K562 (cell line): ENCODE results near the gene PSAP. TPM values are rescaled to one million over a fixed set of nuclear protein-coding genes. Genes with fewer than 3 reads are reported as not detected.

Experiments used
- DLX4 ChIP-seq: fragments of 250-450 bp; sonication (Bioruptor Pico); IDR thresholded peaks from 2 replicates; pipeline ENCODE4 v1.6.1; 2021; ENCODE audit warnings: mild to moderate bottlenecking
- ESRRB ChIP-seq: fragments of 250-450 bp; sonication (Bioruptor Pico); IDR thresholded peaks from 2 replicates; pipeline ENCODE4 v1.5.0; 2020; ENCODE audit warnings: mild to moderate bottlenecking, moderate library complexity, borderline replicate concordance
- HCFC1 ChIP-seq: IDR thresholded peaks from 2 replicates; pipeline ENCODE4 v1.6.1; 2012; ENCODE audit warnings: low read depth, low read length, improper control_type of control experiment
- HNRNPUL1 ChIP-seq: fragments of 200-400 bp; formaldehyde crosslinking; IDR thresholded peaks from 2 replicates; pipeline ENCODE4 v1.6.1; 2017; ENCODE audit warnings: low read length
- IFI16 ChIP-seq: fragments of 250-450 bp; sonication (Bioruptor Pico); IDR thresholded peaks from 2 replicates; pipeline ENCODE4 v2.1.2; 2022; ENCODE audit warnings: mild to moderate bottlenecking, inconsistent platforms
- MBD2 ChIP-seq: sonication (generic); IDR thresholded peaks from 2 replicates; pipeline ENCODE4 v1.6.1; 2016; ENCODE audit warnings: low read depth, borderline replicate concordance
- MYNN ChIP-seq, 2 experiments: sonication (generic); formaldehyde crosslinking in 1 of 2; IDR thresholded peaks; 2 replicates each; pipeline versions ENCODE4 v1.5.0 to v1.6.1; 2016 to 2020; ENCODE audit warnings: antibody characterized with exemption in 1 of 2, missing genetic modification reagents in 1 of 2
- NBN ChIP-seq: fragments of 450-650 bp; IDR thresholded peaks from 2 replicates; pipeline ENCODE4 v1.6.1; 2016; ENCODE audit warnings: low read depth, mild to moderate bottlenecking
- NR4A1 ChIP-seq, 2 experiments: fragments of 250-450 bp in 1 of 2; fragments of 450-650 bp in 1 of 2; sonication (Bioruptor Pico) in 1 of 2; IDR thresholded peaks; 2 replicates each; pipeline versions ENCODE4 v1.4.0 to v1.6.1; 2016 to 2020; ENCODE audit warnings: mild to moderate bottlenecking in 2 of 2, missing compliant biosample characterization in 1 of 2, missing genetic modification characterization in 1 of 2, moderate library complexity in 1 of 2
- POLR2B ChIP-seq: fragments of 450-650 bp; IDR thresholded peaks from 2 replicates; pipeline ENCODE4 v1.6.1; 2018; ENCODE audit warnings: low read depth; ENCODE audit not compliant: partially characterized antibody
- POLR2G ChIP-seq: fragments of 200-400 bp; formaldehyde crosslinking; IDR thresholded peaks from 2 replicates; pipeline ENCODE4 v1.6.1; 2017; ENCODE audit warnings: low read depth, mild to moderate bottlenecking, antibody characterized with exemption, low read length, moderate library complexity
- RAD21 ChIP-seq, 2 experiments: fragments of 250-450 bp in 1 of 2; fragments of 450-650 bp in 1 of 2; sonication (Bioruptor Pico) in 1 of 2; formaldehyde crosslinking in 1 of 2; IDR thresholded peaks in 1 of 2; conservative IDR thresholded peaks in 1 of 2; 2 replicates each; pipeline versions ENCODE4 v1.4.0 to v1.8.0; 2020 to 2022; ENCODE audit warnings: mild to moderate bottlenecking in 2 of 2, moderate library complexity in 1 of 2
- RB1 ChIP-seq: fragments of 450-650 bp; IDR thresholded peaks from 2 replicates; pipeline ENCODE4 v1.6.1; 2017; ENCODE audit warnings: low read depth, mild to moderate bottlenecking
- RBM17 ChIP-seq: fragments of 200-400 bp; formaldehyde crosslinking; IDR thresholded peaks from 2 replicates; pipeline ENCODE4 v1.6.1; 2017; ENCODE audit warnings: low read depth, mild to moderate bottlenecking, low read length, borderline replicate concordance
- RBM34 ChIP-seq: fragments of 200-400 bp; formaldehyde crosslinking; IDR thresholded peaks from 2 replicates; pipeline ENCODE4 v1.6.1; 2018; ENCODE audit warnings: low read length, borderline replicate concordance; ENCODE audit not compliant: insufficient read depth
- RHOXF2B ChIP-seq: fragments of 250-450 bp; sonication (Bioruptor Pico); conservative IDR thresholded peaks from 2 replicates; pipeline ENCODE4 v1.5.1; 2021
- ZBTB1 ChIP-seq: sonication (generic); formaldehyde crosslinking; IDR thresholded peaks from 2 replicates; pipeline ENCODE4 v1.8.1; 2023; ENCODE audit warnings: missing genetic modification reagents, low read depth, mild to moderate bottlenecking, borderline replicate concordance
- ZBTB5 ChIP-seq: fragments of 450-650 bp; IDR thresholded peaks from 2 replicates; pipeline ENCODE4 v1.6.1; 2017; ENCODE audit warnings: antibody characterized with exemption
- ZBTB7A ChIP-seq: IDR thresholded peaks from 2 replicates; pipeline ENCODE4 v1.6.1; 2011; ENCODE audit warnings: low read depth, mild to moderate bottlenecking, low read length, moderate library complexity, borderline replicate concordance; ENCODE audit not compliant: control insufficient read depth
- ZFP1 ChIP-seq: fragments of 450-650 bp; formaldehyde crosslinking; IDR thresholded peaks from 2 replicates; pipeline ENCODE4 v1.4.0; 2020; ENCODE audit warnings: mild to moderate bottlenecking, mixed read lengths
- ZKSCAN8 ChIP-seq: fragments of 200-800 bp; sonication (Bioruptor generic); IDR thresholded peaks from 2 replicates; pipeline ENCODE4 v1.6.1; 2016; ENCODE audit warnings: missing genetic modification characterization, missing compliant biosample characterization
- ZNF24 ChIP-seq: fragments of 450-650 bp; IDR thresholded peaks from 2 replicates; pipeline ENCODE4 v1.6.1; 2016
- ZNF282 ChIP-seq: sonication (generic); formaldehyde crosslinking; IDR thresholded peaks from 2 replicates; pipeline ENCODE4 v1.8.1; 2023; ENCODE audit warnings: missing genetic modification reagents
- polyA plus RNA-seq, 8 experiments: library from polyadenylated mRNA; depleted of rRNA in 4 of 8; stranded (reverse) in 5 of 8; unstranded in 3 of 8; fragments of >200 nt; fragmentation: Nextera tagmentation in 2 of 8; fragmentation: Illumina TruSeq in 1 of 8; extraction: Ambion mirVana in 2 of 8; extraction: Trizol in 1 of 8; gene quantifications; 2 replicates each; pipeline versions ENCODE4 v1.2.1 to v1.2.3, GENCODE V29; 2011 to 2014; ENCODE audit warnings: inconsistent platforms in 1 of 8, missing spikeins in 1 of 8
- total RNA-seq, 7 experiments: library from RNA; depleted of rRNA in 6 of 7; stranded (reverse); fragments of >200 nt in 6 of 7; fragmentation: Illumina TruSeq in 2 of 7; extraction: Trizol in 2 of 7; gene quantifications; 2 replicates each; pipeline versions ENCODE4 v1.2.1 to v1.2.3, GENCODE V29; 2011 to 2021; ENCODE audit warnings: low replicate concordance in 1 of 7
- TF ChIP-seq, protein P1 (sequence below): sonication (generic); formaldehyde crosslinking; IDR thresholded peaks from 2 replicates; pipeline ENCODE4 v1.5.0; 2020; ENCODE audit warnings: missing genetic modification reagents
- TF ChIP-seq, protein P2 (sequence below): fragments of 250-450 bp; sonication (Bioruptor Pico); IDR thresholded peaks from 2 replicates; pipeline ENCODE4 v1.9.0; 2021; ENCODE audit warnings: mild to moderate bottlenecking

PSAP gene
- total and polyA plus RNA-seq, 9 of the 15 experiments (the other 6 are each of a cell fraction or from before 2014, with no cell fraction given), result 245 to 700 (median 429) TPM

- no peak for TF ChIP-seq DLX4 (CRISPR knock-in tag)
- TF ChIP-seq, protein P1, sequence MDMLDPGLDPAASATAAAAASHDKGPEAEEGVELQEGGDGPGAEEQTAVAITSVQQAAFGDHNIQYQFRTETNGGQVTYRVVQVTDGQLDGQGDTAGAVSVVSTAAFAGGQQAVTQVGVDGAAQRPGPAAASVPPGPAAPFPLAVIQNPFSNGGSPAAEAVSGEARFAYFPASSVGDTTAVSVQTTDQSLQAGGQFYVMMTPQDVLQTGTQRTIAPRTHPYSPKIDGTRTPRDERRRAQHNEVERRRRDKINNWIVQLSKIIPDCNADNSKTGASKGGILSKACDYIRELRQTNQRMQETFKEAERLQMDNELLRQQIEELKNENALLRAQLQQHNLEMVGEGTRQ, result no peak
- TF ChIP-seq RHOXF2B (CRISPR knock-in tag), result no peak
- no peak for TF ChIP-seq RBM34
- TF ChIP-seq POLR2B, result no peak
- no peak; the same call in 1 of the 2 replicates for TF ChIP-seq ZKSCAN8 (CRISPR knock-in tag)
- TF ChIP-seq NBN, result peak; percentile 90
- peak; percentile 28; the same call in 1 of the 2 replicates for TF ChIP-seq MYNN (IDR thresholded peaks at IDR 0.05)
- no peak for TF ChIP-seq MYNN (CRISPR knock-in tag; IDR thresholded peaks at IDR 0.05)
- no peak for TF ChIP-seq ZFP1
- TF ChIP-seq ZNF24, result peak; percentile 49; the same call in 1 of the 2 replicates
- no peak for TF ChIP-seq IFI16
- peak; percentile 55; the same call in 1 of the 2 replicates for TF ChIP-seq MBD2
- TF ChIP-seq RAD21 (CRISPR knock-in tag; conservative IDR thresholded peaks at IDR 0.05 in 1 of 2, IDR thresholded peaks at IDR 0.05 in 1 of 2), result peak; percentile 33 to 38
- TF ChIP-seq, protein P2, sequence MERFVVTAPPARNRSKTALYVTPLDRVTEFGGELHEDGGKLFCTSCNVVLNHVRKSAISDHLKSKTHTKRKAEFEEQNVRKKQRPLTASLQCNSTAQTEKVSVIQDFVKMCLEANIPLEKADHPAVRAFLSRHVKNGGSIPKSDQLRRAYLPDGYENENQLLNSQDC (CRISPR knock-in tag), result no peak
- no peak for TF ChIP-seq ZNF282 (CRISPR knock-in tag)
- TF ChIP-seq ZBTB5, result no peak
- TF ChIP-seq NR4A1 (CRISPR knock-in tag; IDR thresholded peaks at IDR 0.05), result no peak
- peak; percentile 81; the same call in 1 of the 2 replicates for TF ChIP-seq NR4A1 (tag; IDR thresholded peaks at IDR 0.05)
- peak; percentile 5; the same call in 1 of the 2 replicates for TF ChIP-seq HCFC1
- TF ChIP-seq RBM17, result no peak
- TF ChIP-seq ESRRB (CRISPR knock-in tag), result no peak
- 0 out of 2 replicates have a peak, but pooled peaks have one; percentile 58 for TF ChIP-seq ZBTB7A
- peak; percentile 91 for TF ChIP-seq POLR2G
- peak; percentile 84 for TF ChIP-seq ZBTB1 (CRISPR knock-in tag)
- TF ChIP-seq RB1, result peak; percentile 62; the same call in 1 of the 2 replicates
- TF ChIP-seq HNRNPUL1, result no peak
These were observed 37.8 kb upstream of the PSAP start (continued) for GRCh38 chr10:71888623-71889387.
